Stomach (tissue), 4 donors: Measurements from ENCODE around the gene MYL5.
"Not testable (repeated sequence)": the region's sequence is repeated elsewhere in the genome, so short reads cannot be mapped to it uniquely, and the experiment has no call there.

Experiments
- EP300 ChIP-seq: sonication (generic); formaldehyde crosslinking; IDR thresholded peaks from one replicate; pipeline ENCODE4 v1.6.1; 2017; ENCODE audit warnings: antibody characterized with exemption
- POLR2AphosphoS5 ChIP-seq, 3 donors: sonication (generic); formaldehyde crosslinking; IDR thresholded peaks; one replicate each; pipeline ENCODE4 v1.6.1; 2016; ENCODE audit warnings: antibody characterized with exemption in 3 of 3
- TF ChIP-seq, protein P1 (sequence below), 7 experiments: fragments of 450-650 bp in 4 of 7; fragments of 200-600 bp in 3 of 7; sonication (generic) in 3 of 7; IDR thresholded peaks; one replicate each; pipeline ENCODE4 v1.5.1; 2016 to 2019; ENCODE audit warnings: antibody characterized with exemption in 7 of 7, control low read depth in 2 of 7, mild to moderate bottlenecking in 1 of 7

DNA sequence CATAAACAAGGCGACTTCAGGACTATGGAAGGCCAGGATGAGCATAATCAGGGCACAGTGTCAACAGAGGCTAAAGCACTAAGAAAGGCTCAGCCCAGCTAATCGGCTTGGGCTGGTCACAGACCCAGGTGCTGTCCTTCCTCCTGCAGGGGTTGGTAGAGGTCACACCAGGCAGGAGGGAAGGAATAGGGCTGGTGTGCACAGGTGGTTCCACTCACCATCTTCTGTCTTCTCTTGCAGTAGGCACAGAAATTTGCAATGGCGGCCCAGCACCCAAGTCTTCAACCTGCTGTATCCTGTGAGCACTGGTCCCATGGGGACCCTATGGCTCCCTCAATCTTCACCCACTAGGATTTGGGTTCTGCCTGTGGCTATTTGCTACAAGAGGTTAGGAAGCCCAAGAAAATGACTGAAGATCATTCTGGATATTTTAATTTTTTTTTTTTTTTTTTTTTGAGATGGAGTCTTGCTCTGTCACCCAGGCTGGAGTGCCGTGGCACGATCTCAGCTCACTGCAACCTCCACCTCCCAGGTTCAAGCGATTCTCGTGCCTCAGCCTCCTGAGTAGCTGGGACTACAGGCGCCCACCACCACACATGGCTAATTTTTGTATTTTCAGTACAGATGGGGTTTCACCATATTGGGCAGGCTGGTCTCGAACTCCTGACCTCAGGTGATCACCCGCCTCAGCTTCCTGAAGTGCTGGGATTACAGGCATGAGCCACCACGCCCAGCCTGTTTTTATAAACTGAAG, 4.4 kb upstream of the MYL5 start:
- TF ChIP-seq POLR2AphosphoS5 (IDR thresholded peaks at IDR 0.05); EP300: not testable (repeated sequence)
- TF ChIP-seq, protein P1, sequence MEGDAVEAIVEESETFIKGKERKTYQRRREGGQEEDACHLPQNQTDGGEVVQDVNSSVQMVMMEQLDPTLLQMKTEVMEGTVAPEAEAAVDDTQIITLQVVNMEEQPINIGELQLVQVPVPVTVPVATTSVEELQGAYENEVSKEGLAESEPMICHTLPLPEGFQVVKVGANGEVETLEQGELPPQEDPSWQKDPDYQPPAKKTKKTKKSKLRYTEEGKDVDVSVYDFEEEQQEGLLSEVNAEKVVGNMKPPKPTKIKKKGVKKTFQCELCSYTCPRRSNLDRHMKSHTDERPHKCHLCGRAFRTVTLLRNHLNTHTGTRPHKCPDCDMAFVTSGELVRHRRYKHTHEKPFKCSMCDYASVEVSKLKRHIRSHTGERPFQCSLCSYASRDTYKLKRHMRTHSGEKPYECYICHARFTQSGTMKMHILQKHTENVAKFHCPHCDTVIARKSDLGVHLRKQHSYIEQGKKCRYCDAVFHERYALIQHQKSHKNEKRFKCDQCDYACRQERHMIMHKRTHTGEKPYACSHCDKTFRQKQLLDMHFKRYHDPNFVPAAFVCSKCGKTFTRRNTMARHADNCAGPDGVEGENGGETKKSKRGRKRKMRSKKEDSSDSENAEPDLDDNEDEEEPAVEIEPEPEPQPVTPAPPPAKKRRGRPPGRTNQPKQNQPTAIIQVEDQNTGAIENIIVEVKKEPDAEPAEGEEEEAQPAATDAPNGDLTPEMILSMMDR (IDR thresholded peaks at IDR 0.05), result not testable (repeated sequence)
